Urothelium cell line (cell line): ENCODE results near the gene TRAPPC2.
A peak's percentile ranks its signal among the peaks of the same experiment; 100 is the strongest.
"Not testable (repeated sequence)": the region's sequence is repeated elsewhere in the genome, so short reads cannot be mapped to it uniquely, and the experiment has no call there.

Experiments used
- DNase-seq: peaks from one replicate; pipeline ENCODE4 v3.0.0; 2011; ENCODE audit warnings: low spot score, mixed read lengths
- FAIRE-seq: peaks from 2 replicates; lab custom pipeline; 2011; peaks lifted over from hg19 to GRCh38; lab: Jason Lieb, UNC

TRAPPC2 gene

DNA sequence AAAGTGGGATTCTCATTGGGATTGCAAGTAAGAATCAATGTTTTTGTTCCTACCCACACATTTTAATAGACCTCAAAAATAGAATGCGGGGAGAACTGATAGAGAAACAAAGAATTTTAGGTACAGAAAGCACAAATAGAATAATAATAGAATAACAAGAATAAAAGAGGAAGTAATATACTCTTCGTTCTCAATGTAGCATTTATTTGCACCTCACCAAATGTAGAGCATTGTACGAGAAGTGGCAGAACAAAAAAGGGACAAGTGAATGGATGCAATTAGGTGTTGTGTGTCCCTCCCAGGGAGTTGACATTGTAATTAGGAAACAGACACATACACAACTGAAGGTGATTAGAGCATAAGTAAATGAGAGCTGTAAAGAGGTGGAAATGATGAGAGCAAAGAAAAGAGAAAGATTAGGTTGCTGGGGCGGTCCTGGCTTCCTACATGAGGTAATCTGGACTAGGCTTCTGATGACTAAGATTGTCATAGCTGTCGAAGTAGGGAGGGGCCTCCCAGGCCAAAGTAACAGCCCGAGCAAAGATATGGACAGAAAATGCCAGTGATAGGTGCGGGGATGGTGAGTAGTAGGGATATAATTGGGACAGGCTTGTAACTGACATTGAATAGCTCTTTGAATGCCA is 35.1 kb downstream of the TRAPPC2 start:
- DNase-seq: no peak
- no peak for FAIRE-seq

DNA sequence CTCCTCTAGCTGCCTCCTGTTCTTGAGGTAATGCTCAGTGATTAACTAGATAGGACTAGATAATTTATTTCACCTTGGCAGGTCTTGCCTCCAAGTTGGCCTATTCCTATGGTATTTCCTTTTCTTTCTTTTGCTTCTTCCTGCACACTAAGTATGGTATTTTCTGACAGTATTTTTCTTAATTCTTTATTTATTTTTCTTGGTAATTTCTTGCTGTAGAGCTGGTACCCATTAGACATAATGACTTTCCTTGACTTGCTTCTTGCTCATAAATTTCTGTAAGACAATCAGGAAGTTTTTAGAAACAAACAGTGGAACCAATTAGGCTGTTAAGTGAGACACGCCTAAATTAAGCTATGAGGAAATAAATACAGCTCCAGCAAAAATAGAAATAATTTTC is 36.0 kb downstream of the TRAPPC2 start:
- no peak for FAIRE-seq
- DNase-seq: no peak

DNA sequence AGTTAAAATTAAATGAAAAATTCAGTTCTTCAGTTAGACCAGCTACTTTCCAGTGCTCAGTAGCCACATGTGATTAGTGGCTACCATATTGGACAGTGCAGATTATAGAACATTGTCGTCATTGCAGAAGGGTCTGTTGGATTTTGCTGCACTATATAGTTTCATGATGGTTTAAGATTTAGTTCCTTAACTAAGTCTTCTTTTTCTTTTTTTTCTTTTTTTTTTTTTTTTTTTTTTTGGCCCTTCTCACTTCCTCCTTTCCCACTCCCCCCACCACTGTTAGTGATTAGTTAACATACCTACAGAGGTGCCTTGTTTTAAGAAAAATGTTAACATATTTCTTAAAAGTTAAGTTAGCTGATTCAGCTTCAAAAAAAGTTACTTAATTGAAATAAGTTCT is 36.4 kb downstream of the TRAPPC2 start:
- FAIRE-seq: no peak
- DNase-seq: no peak

GRCh38 chrX:13697455-13697854 is 37.0 kb downstream of the TRAPPC2 start:
- FAIRE-seq: no peak
- no peak for DNase-seq

DNA sequence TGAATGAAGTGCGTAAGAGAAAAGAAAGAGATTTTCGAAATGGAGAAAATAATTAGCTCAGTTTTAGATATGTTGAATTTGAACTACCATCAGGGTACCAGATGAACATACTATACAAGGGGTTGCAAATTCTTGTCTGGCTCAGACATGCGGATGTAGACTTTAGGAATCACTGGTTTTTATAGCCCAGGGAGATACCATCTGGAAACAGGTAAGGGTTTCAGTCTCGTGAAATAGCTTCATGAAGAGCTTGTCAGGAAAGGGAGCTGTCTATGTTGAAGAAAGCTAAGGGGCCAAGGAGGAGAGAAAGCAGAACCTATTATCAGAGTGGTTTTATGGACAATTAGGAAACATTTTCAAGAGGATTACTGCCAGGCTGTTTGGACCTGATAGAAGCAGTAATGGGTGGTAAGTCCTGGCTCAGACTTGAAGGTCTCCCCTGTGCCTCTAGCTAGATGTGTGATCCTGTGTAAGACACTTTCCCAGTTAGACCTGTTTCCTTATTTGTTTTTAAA is 38.8 kb downstream of the TRAPPC2 start:
- DNase-seq: no peak
- no peak for FAIRE-seq

GRCh38 chrX:13694983-13695382 is 39.4 kb downstream of the TRAPPC2 start:
- DNase-seq (no peak), FAIRE-seq (no peak)

DNA sequence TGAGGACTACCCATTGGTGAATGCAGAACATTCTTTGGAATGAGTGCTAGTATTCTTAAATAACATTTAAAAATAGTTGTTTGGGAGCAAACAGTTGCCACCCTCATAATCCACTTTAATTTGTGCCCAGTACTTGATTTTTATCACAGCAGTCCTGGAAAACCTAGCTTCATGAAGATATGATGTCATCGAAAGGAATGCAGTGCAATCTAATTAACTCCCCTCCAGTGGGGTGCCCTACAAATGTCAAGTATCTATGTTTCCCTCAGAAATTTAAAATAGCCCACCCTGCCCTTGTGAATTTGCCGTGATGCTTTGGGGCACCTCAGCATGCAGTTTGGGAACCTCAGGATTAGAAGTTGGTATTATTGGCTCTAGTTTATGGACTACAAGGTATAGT is 40.1 kb downstream of the TRAPPC2 start:
- DNase-seq (no peak), FAIRE-seq (no peak)

- DNase-seq: no peak
- FAIRE-seq: no peak
Measured at GRCh38 chrX:13693341-13693961, 41.0 kb downstream of the TRAPPC2 start.

DNA sequence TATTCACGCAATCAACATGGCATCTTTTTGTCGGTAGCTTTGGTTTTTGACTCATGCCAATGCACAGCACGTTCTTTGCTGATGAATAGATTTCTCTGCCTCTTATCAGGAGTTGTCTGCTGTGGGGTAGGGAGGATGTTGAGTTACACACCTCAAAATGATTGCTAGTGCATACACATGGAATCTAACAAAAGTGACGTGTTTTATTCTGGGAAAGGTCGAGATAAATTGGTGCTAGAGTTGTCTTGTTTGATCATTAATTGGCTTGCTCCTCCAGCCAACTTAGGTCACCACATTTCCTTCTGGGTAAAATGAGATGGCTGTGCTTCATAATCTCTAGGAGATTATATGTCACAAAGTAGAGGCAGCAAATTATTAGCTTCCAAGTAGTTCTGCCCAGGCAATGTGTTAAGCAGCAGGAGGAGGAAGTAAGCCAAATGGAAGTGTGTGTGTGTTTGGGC is 41.6 kb downstream of the TRAPPC2 start:
- DNase-seq (no peak), FAIRE-seq (no peak)

- DNase-seq: peak; percentile 9
- FAIRE-seq: no peak
Measured at GRCh38 chrX:13691841-13692371, 42.5 kb downstream of the TRAPPC2 start.

- FAIRE-seq (no peak), DNase-seq (no peak)
Measured at GRCh38 chrX:13690836-13691235, 43.6 kb downstream of the TRAPPC2 start.

- FAIRE-seq (no peak), DNase-seq (no peak)
Measured at GRCh38 chrX:13689741-13690211, 44.6 kb downstream of the TRAPPC2 start.

DNA sequence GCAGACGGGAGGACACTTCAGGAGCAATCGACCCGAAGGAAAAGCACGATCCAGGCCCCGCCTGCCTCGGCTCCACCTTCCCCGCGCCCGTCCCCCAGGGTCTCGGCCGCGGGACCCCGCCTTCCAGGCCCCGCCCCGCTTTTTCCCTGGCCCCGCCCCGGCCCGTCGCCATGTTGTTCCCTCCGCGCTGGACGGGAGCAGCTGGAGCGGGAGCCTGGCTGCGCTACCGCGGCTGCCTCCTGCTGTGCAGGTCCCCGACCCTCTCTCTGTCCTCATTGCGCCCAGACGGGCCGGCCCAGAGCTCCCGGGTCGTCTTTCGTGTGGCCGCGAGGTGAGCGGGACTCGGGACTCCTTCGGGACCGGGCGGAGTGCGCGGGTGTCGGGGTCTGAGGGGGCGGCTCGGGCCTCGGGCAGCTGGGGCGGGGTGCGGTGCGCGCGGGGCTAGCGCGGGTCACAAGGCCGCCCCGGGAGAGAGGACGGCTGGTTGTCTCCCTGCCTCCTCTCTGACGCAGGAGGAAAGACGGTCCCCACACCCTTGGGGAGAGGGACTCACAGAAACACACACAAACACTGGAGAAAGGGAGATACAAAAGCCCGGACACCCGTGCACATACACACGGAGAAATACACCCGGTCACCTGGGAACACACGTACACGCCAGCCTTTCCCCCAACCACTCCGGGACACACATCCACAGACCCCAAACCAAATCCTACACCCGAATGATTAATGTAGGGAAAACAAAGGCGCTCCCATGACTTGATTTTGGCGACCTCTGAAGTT is 45.3 kb downstream of the TRAPPC2 start, which contains the start of gene RAB9A:
Gene RAB9A, plus strand, starts transcription at position 171 of the 783 bp plus-strand sequence. CDS start 19,619 bp downstream, outside the sequence.
- DNase-seq: peak; percentile 70
- no peak for FAIRE-seq

GRCh38 chrX:13688384-13688957 is 45.9 kb downstream of the TRAPPC2 start:
- DNase-seq (no peak), FAIRE-seq (no peak)

DNA sequence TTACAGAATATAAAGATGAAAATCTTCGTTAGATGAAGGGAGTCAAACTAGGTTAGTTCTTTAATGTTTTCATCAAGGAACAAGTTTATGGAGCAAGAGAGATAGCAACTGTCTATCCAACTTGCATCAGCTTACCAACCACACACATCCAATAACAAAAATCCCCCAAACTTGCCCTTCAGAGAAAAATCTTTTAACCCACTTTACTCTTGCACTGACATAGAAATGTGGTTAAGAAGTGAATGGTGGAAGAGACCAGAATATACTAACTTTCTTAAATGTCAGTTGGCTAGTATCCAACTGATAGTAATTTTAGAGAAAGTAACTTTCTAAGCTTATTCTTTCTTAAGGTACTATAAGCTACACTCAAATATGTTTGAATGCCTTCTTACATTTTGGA is 47.2 kb downstream of the TRAPPC2 start:
- DNase-seq (no peak), FAIRE-seq (no peak)

GRCh38 chrX:13685126-13685763 is 49.2 kb downstream of the TRAPPC2 start:
- FAIRE-seq (no peak), DNase-seq (no peak)

GRCh38 chrX:13684361-13684760 is 50.1 kb downstream of the TRAPPC2 start:
- FAIRE-seq: no peak

GRCh38 chrX:13681595-13681994 is 52.8 kb downstream of the TRAPPC2 start:
- DNase-seq: no peak
- FAIRE-seq: no peak

More at GRCh38 chrX:13684361-13684760, 50.1 kb downstream of the TRAPPC2 start:
- DNase-seq: no peak

DNA sequence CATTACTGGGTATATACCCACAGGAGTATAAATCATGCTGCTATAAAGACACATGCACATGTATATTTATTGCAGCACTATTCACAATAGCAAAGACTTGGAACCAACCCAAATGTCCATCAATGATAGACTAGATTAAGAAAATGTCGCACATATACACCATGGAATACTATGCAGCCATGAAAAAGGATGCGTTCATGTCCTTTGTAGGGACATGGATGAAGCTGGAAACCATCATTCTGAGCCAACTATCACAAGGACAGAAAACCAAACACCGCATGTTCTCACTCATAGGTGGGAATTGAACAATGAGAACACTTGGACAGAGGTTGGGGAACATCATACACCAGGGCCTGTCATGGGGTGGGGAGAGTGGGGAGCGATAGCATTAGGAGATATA is 54.7 kb downstream of the TRAPPC2 start:
- FAIRE-seq, DNase-seq: not testable (repeated sequence)

DNA sequence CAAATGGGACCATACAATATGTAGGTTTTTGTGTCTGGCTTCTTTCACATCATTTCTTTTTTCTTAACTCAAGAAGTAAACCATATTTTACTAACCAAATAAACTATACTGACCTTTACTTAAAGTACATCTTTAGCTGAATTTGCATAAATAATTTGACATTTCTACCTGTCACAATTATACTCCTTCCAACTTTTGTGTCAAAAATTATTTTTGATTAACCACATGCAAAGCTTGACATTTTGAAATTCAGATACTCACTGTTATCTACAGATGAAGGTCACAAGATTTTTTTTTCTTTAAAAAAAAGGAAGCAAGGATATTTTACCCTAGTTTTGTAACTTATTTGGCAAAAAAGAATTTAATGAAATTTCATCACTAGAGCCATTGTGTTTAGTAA is 57.5 kb downstream of the TRAPPC2 start:
- FAIRE-seq: no peak
- no peak for DNase-seq
